ENCODE results near the gene CCDC92.
"Not testable (repeated sequence)": the region's sequence is repeated elsewhere in the genome, so short reads cannot be mapped to it uniquely, and the experiment has no call there.

Gene CCDC92

GRCh38 chr12:123948796-123949769 lies 23.5 kb downstream of the CCDC92 start:
- DNase-seq (ENCODE audit: low spot score), result no peak

GRCh38 chr12:123948401-123948795 lies 24.2 kb downstream of the CCDC92 start:
- DNase-seq (ENCODE audit: low spot score), result no peak

- not testable (repeated sequence) for DNase-seq (ENCODE audit: low spot score)
These were observed 25.1 kb downstream of the CCDC92 start for GRCh38 chr12:123947531-123947930.

- not testable (repeated sequence) for DNase-seq (ENCODE audit: low spot score)
These were observed 25.8 kb downstream of the CCDC92 start for GRCh38 chr12:123946516-123947505.

- DNase-seq (ENCODE audit: low spot score), result no peak
These were observed 26.5 kb downstream of the CCDC92 start for GRCh38 chr12:123946152-123946515.

GRCh38 chr12:123945287-123946151 lies 27.1 kb downstream of the CCDC92 start:
- DNase-seq (ENCODE audit: low spot score), result no peak

GRCh38 chr12:123944696-123945095 lies 27.9 kb downstream of the CCDC92 start:
- no peak for DNase-seq (ENCODE audit: low spot score)

- DNase-seq (ENCODE audit: low spot score), result peak; percentile 50
These were observed 28.8 kb downstream of the CCDC92 start for GRCh38 chr12:123943816-123944215.

GRCh38 chr12:123942911-123943648 lies 29.6 kb downstream of the CCDC92 start:
- DNase-seq (ENCODE audit: low spot score), result peak; percentile 66

GRCh38 chr12:123942238-123942653 lies 30.4 kb downstream of the CCDC92 start:
- DNase-seq (ENCODE audit: low spot score), result no peak

GRCh38 chr12:123941624-123942237 lies 30.9 kb downstream of the CCDC92 start:
- DNase-seq (ENCODE audit: low spot score), result no peak

- no peak for DNase-seq (ENCODE audit: low spot score)
These were observed 31.6 kb downstream of the CCDC92 start for GRCh38 chr12:123941000-123941399.

GRCh38 chr12:123940627-123940966 lies 32.0 kb downstream of the CCDC92 start:
- DNase-seq (ENCODE audit: low spot score), result no peak

- no peak for DNase-seq (ENCODE audit: low spot score)
These were observed 32.7 kb downstream of the CCDC92 start for GRCh38 chr12:123939716-123940626.

- DNase-seq (ENCODE audit: low spot score), result no peak
These were observed 33.8 kb downstream of the CCDC92 start for GRCh38 chr12:123938679-123939480.

- no peak for DNase-seq (ENCODE audit: low spot score)
These were observed 34.7 kb downstream of the CCDC92 start for GRCh38 chr12:123937707-123938591.

- DNase-seq (ENCODE audit: low spot score), result no peak
These were observed 35.5 kb downstream of the CCDC92 start for GRCh38 chr12:123936956-123937706.
